ENCODE data around the gene MOV10L1. TPM values are rescaled to one million over a fixed set of nuclear protein-coding genes. Genes with fewer than 3 reads are reported as not detected.
A peak's percentile ranks its signal among the peaks of the same experiment; 100 is the strongest.

MOV10L1 gene
- total RNA-seq, 1 donor from 2014 or later, result 0.56 TPM

DNA sequence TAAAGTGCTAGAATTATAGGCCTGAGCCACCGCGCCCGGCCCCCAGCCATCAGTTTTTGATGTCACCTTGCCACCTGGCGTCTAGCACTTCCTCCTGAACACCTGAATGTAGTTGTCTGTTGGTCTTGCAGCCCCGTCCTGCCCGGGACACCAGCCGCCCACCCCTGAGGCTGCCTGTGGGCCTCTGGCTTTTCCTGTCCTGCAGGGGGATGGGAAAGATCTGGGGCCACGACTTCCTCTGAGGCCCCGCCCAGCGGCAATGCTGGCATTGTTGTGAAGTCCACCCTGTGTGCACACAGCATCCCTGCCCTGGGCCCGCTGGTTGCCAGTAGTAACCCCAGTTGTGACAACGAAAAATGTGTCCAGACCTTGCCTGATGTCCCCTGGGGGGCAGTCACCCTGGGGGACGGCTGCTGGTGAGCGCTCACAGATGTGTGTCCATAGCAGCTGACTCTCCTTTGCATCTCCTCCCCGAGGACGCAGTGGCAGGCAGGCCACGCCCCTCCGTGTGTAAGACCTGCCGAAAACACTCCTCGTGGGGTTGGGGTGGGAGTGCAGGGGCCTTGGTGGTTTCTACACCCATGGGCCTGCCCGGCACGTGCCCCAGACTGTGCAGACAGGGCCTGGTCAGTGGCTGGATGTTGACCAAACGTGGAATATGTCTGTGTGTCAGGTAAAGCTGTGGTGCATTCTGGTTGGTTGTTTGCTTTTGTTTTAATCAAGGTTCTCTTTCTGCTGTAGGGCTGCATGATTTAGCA lies 117.8 kb downstream of the MOV10L1 start:
- DNase-seq (peak; percentile 48), ATAC-seq (no peak)
- TF ChIP-seq, protein P1, sequence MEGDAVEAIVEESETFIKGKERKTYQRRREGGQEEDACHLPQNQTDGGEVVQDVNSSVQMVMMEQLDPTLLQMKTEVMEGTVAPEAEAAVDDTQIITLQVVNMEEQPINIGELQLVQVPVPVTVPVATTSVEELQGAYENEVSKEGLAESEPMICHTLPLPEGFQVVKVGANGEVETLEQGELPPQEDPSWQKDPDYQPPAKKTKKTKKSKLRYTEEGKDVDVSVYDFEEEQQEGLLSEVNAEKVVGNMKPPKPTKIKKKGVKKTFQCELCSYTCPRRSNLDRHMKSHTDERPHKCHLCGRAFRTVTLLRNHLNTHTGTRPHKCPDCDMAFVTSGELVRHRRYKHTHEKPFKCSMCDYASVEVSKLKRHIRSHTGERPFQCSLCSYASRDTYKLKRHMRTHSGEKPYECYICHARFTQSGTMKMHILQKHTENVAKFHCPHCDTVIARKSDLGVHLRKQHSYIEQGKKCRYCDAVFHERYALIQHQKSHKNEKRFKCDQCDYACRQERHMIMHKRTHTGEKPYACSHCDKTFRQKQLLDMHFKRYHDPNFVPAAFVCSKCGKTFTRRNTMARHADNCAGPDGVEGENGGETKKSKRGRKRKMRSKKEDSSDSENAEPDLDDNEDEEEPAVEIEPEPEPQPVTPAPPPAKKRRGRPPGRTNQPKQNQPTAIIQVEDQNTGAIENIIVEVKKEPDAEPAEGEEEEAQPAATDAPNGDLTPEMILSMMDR (IDR thresholded peaks at IDR 0.05), result no peak
- intact Hi-C loops (cut with DNase I), result no loop called here
- Histone ChIP-seq H3K4me1 (peaks cover 15% of the 10 kb centered on the region), H3K4me3 (no peak overlapping the region), H3K9me3 (no peaks in the 10 kb centered on the region), H3K36me3 (peaks cover 87% of the 10 kb centered on the region), H3K27ac (no peak overlapping the region), H3K27me3 (ENCODE audit: low read depth) (no peaks in the 10 kb centered on the region)

DNA sequence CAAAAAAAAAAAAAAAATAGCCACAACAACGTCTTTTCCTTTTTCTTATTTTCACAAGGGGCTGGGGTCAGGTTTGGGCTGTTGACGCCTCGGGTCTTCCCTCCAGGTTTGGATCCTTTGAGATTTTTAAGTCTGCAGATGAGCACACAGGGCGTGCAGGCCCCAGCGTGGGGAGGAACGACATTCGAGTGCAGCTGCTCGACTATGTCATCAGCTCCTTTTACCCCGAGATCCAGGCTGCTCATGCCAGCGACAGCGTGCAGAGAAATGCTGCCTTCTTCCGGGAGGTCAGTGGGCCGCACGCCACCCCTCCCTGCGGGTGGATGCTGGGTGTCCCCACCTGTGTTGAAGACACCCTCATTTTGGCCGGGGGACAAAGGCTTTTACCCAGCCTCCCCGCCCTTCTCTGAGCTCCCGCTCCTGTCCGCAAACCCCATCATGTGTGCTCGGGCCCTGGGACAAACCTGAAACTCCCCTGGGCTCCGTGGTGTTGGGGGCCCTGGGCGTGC lies 118.7 kb downstream of the MOV10L1 start:
- Histone ChIP-seq H3K4me3 (no peak overlapping the region), H3K27me3 (ENCODE audit: low read depth) (no peaks in the 10 kb centered on the region), H3K36me3 (peaks cover 94% of the 10 kb centered on the region), H3K9me3 (no peaks in the 10 kb centered on the region), H3K27ac (no peak overlapping the region), H3K4me1 (peaks cover 14% of the 10 kb centered on the region)
- ATAC-seq (no peak), DNase-seq (peak; percentile 44)
- TF ChIP-seq, protein P1 (IDR thresholded peaks at IDR 0.05), result no peak
- intact Hi-C loops (cut with DNase I), result no loop called here

DNA sequence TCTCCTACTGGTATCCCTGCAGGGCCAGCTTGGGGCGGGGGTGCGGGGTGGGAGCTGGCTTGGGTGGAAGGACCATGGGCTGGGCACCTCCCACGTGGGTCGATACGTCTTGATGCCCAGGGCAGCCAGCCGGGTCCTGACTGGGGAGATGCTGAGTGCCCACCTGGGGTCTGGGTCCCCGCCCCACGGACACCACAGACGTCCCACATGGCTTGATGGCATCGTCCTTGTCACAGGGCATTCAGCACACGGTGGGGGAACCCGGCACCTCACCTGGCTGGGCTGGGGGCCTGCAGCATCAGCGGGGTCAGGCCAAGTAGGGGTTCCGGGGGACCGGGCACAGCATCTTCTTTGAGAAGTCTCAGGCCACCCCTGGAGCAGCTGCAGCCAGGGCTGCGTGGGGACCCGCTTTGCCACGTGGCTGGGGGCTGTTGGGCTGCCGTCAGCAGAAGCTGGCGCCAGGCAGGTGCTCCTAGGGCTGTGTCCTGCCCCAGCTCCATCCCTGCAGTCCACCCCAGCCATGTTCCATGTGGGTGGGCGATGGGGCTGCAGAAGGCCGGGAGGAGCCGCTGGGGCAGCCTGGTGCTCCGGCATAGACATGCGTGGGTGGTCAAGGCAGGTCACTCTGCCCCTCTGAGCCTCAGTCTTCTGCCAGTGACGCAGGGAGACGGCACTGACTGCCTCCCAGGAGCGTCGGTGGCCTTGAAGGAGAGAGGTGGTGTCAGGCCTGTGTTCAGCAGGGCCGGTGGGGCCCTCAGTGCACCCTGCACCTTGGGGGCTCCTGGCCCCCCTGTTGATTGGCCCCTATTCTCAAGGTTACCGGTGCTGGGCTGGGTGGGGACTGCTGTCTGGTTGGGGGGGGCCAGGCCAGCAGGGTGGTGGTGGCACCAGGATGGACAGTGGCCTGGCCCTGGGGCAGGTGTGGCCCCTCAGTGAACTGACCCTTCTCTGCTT lies 119.4 kb downstream of the MOV10L1 start:
- H3K4me1 ChIP-seq, result peaks cover 14% of the 10 kb centered on the region
- peak; percentile 3 to 4 for ATAC-seq
- no peak overlapping the region for H3K4me3 ChIP-seq
- no peaks in the 10 kb centered on the region for H3K9me3 ChIP-seq
- H3K36me3 ChIP-seq, result peaks cover 96% of the 10 kb centered on the region
- H3K27ac ChIP-seq, result no peak overlapping the region
- intact Hi-C loops (cut with DNase I), result no loop called here
- DNase-seq, result peak; percentile 44
- H3K27me3 ChIP-seq (ENCODE audit: low read depth), result no peaks in the 10 kb centered on the region
- TF ChIP-seq, protein P1 (IDR thresholded peaks at IDR 0.05), result no peak

DNA sequence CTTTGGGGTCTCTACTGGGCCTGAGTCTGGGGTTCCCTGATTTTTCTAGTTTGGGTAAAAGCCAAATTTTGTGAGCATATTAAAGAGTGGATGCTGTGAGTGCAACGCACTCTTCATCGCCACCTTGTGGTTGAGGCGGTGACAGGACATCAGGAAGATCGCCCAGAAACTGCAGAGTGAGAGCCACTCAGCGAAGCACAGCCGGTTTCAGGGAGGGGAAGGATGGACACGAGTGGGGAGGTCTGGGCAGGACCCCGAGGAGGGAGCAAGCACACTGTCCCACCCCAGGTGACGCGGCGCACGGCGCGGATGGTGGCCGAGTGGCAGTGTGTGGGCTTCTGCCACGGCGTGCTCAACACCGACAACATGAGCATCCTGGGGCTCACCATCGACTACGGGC lies 120.1 kb downstream of the MOV10L1 start:
- peak; percentile 62 to 70 for ATAC-seq
- peaks cover 14% of the 10 kb centered on the region for H3K4me1 ChIP-seq

More for the DNA sequence above, 120.1 kb downstream of the MOV10L1 start:
- intact Hi-C loops (cut with DNase I), result no loop called here
- DNase-seq, result peak; percentile 72
- TF ChIP-seq, protein P1 (IDR thresholded peaks at IDR 0.05), result peak; percentile 81
- no peaks in the 10 kb centered on the region for H3K9me3 ChIP-seq
- no peak overlapping the region for H3K27ac ChIP-seq
- H3K27me3 ChIP-seq (ENCODE audit: low read depth), result no peaks in the 10 kb centered on the region
- H3K4me3 ChIP-seq, result no peak overlapping the region
- peaks cover 96% of the 10 kb centered on the region for H3K36me3 ChIP-seq

Measured in lower lobe of right lung (tissue), 2 donors.